Pancreas (tissue), 10 donors: ENCODE results near the gene XPO5. TPM values are rescaled to one million over a fixed set of nuclear protein-coding genes. Genes with fewer than 3 reads are reported as not detected.

Experiments used
- ATAC-seq, 4 donors: fragments of 200-7000 bp; cut with Tn5 transposase; one replicate each; pipeline versions ENCODE4 v1.8.0 to v1.9.1; 2020; ENCODE audit warnings: mild to moderate bottlenecking in 4 of 4, moderate library complexity in 4 of 4
- DNase-seq, 6 donors: peaks; one replicate each; pipeline ENCODE4 v3.0.0-alpha.2; 2020
- FAIRE-seq: peaks from 2 replicates; lab custom pipeline; 2012; peaks lifted over from hg19 to GRCh38; lab: Jason Lieb, UNC
- H3K27ac ChIP-seq, 4 donors: fragments of 200-600 bp; sonication (generic); 1 replicate in 3 of 4; 2 replicates in 1 of 4; pipeline versions ENCODE4 v1.5.0 to v1.8.0; 2020
- H3K27me3 ChIP-seq, 4 donors: fragments of 200-600 bp; one replicate each; pipeline ENCODE4 v1.8.0; 2021
- H3K36me3 ChIP-seq, 3 donors: fragments of 200-600 bp; sonication (generic) in 1 of 3; one replicate each; pipeline versions ENCODE4 v1.5.0 to v1.8.0; 2020 to 2021
- H3K4me1 ChIP-seq, 3 donors: fragments of 200-600 bp; one replicate each; pipeline ENCODE4 v1.8.0; 2021
- H3K4me3 ChIP-seq, 4 donors: fragments of 200-600 bp; sonication (generic) in 2 of 4; one replicate each; pipeline versions ENCODE4 v1.5.0 to v1.8.0; 2020 to 2021
- H3K9me3 ChIP-seq, 4 donors: fragments of 200-600 bp; one replicate each; pipeline ENCODE4 v1.8.0; 2021
- WGBS, 2 donors: extraction: QIAGEN DNeasy Blood & Tissue Kit; methylation state at CpG; one replicate each; pipeline ENCODE4 v1.1.7; 2013; 5-methylcytosine and 5-hydroxymethylcytosine counted together
- intact Hi-C, 3 donors: fragments of 100-400 bp; cut with DNase I; formaldehyde crosslinking; loops; one replicate each; pipeline versions ENCODE4 v1.11.1 to v1.14.2; 2022
- polyA plus RNA-seq, 2 donors: library from polyadenylated mRNA; stranded (reverse); fragments of 200-250 nt; gene quantifications; one replicate each; pipeline ENCODE4 v1.2.3, GENCODE V29; 2013
- total RNA-seq, 6 donors: library from RNA; stranded (reverse); fragmentation: NEBNext Ultra II Directional in 4 of 6; extraction: Animal tissue kit (Norgen Biotek cat#: 25700) in 4 of 6; gene quantifications; one replicate each; pipeline versions ENCODE4 v1.2.1 to v1.2.4, GENCODE V29; 2021 to 2023
- TF ChIP-seq, protein P1 (sequence below), 4 donors: fragments of 200-600 bp; sonication (generic) in 3 of 4; IDR thresholded peaks; one replicate each; pipeline versions ENCODE4 v1.5.0 to v1.8.0; 2021; ENCODE audit warnings: antibody characterized with exemption in 4 of 4
- donor health status: healthy with polysubstance abuse.
- donor health status: DM: no; HTN: no; CAD: no; lungs with moderate emphysema.
- donor health status: DM: no; HTN: no; CAD: no.
- donor health status: control.
- donor health status: control.
- donor health status: Bipolar disorder and iron deficiency.
- donor health status: DM: yes; HTN: yes; CAD: no.
- donor health status: DM: no; HTN: no; CAD: no.
- donor health status: DM: no; HTN: no; CAD: no.
- donor health status: DM: yes; HTN: yes; CAD: no.

Gene XPO5
- total and polyA plus RNA-seq, 8 donors, result 13.6 to 25.7 (median 20.6) TPM

DNA sequence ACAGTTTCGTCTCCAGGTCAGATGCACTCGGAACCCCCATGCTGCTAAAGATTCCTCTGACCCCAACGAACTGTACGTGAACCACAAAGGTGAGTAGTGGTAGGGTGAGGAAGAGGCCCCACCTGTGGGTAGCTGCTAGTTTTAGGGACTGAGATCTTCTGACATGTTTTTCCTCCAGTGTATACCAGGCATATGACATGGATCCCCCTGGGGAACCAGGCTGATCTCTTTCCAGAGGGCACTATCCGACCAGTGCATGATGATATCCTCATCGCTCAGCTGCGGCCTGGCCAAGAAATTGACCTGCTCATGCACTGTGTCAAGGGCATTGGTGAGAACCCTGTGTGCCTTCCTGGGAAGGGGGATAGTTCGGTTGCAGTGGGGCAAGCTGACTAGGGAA, 55.7 kb downstream of the XPO5 start:
- FAIRE-seq, result no peak
- TF ChIP-seq, protein P1, sequence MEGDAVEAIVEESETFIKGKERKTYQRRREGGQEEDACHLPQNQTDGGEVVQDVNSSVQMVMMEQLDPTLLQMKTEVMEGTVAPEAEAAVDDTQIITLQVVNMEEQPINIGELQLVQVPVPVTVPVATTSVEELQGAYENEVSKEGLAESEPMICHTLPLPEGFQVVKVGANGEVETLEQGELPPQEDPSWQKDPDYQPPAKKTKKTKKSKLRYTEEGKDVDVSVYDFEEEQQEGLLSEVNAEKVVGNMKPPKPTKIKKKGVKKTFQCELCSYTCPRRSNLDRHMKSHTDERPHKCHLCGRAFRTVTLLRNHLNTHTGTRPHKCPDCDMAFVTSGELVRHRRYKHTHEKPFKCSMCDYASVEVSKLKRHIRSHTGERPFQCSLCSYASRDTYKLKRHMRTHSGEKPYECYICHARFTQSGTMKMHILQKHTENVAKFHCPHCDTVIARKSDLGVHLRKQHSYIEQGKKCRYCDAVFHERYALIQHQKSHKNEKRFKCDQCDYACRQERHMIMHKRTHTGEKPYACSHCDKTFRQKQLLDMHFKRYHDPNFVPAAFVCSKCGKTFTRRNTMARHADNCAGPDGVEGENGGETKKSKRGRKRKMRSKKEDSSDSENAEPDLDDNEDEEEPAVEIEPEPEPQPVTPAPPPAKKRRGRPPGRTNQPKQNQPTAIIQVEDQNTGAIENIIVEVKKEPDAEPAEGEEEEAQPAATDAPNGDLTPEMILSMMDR (IDR thresholded peaks at IDR 0.05), result no peak
- ATAC-seq, result no peak
- H3K36me3 ChIP-seq, result peaks cover 0 to 57% (median 33%) of the 10 kb centered on the region in 3 donors
- WGBS, 2 donors, result 85 to 89% methylated on average over 8 of the region's 8 CpGs
- DNase-seq, result no peak
- H3K27me3 ChIP-seq, result no peaks in the 10 kb centered on the region
- H3K9me3 ChIP-seq, result no peaks in the 10 kb centered on the region
- H3K4me3 ChIP-seq, result no peak overlapping the region
- intact Hi-C loops, result no loop called here
- no peak overlapping the region for H3K27ac ChIP-seq
- H3K4me1 ChIP-seq, result peaks cover 15 to 23% (median 19%) of the 10 kb centered on the region in 3 donors

DNA sequence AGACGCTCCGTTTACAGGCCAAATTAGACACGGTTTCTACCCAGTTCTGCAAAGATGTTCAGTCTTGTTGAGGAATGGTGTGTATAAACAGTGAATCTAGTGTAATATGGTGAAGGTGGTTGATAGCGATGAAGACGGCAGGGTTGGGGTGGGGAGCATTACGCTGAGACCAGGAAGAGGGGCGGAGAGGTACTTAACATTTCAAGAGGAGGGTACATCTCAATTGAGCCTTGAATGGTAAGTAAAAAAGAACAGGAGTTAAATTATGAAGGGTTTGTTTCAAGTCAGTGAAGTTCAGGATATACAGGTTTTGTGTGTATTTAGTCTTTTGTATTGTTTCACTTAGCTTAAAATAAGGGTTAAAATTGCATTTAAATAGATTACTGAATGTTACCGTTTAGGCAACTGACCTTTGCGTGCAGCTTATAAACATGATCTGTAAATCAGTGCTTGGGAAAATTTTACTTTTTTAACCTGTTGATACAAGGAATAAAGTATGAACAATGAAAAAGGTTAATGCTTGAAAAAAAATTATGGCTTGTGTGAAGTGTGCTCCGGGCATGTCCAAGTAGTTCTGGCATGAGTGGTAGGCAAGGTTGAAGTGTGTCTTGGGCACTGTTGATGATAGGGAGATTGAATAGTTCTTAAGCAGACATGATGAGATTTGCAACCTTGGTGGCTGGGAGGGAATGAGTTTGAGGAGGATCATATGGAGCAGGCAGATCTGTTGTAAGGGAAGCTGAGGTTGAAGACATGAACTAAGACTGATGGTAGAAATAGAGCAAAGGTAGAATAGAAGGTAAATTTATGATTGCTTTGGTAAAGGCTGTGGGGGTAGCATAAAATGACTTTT, 58.1 kb downstream of the XPO5 start:
- no peaks in the 10 kb centered on the region for H3K9me3 ChIP-seq
- H3K27me3 ChIP-seq, result no peaks in the 10 kb centered on the region
- no peak for FAIRE-seq
- H3K4me1 ChIP-seq, result peaks cover 19 to 31% (median 24%) of the 10 kb centered on the region in 3 donors
- H3K36me3 ChIP-seq, result peaks cover 0 to 55% (median 42%) of the 10 kb centered on the region in 3 donors
- 2 to 3% methylated on average over 10 of the region's 10 CpGs for WGBS, 2 donors
- ATAC-seq, result no peak
- TF ChIP-seq, protein P1 (IDR thresholded peaks at IDR 0.05), result no peak
- peak overlapping the region; percentile 78 to 97 (median 86) for H3K4me3 ChIP-seq
- H3K27ac ChIP-seq, result no peak overlapping the region
- DNase-seq, result no peak
- intact Hi-C loops, result no loop called here

- H3K36me3 ChIP-seq, result peaks cover 0 to 55% (median 43%) of the 10 kb centered on the region in 3 donors
- no peaks in the 10 kb centered on the region for H3K9me3 ChIP-seq
- DNase-seq (peak; percentile 91 to 98 (median 97)), FAIRE-seq (peak; percentile 29), ATAC-seq (peak; percentile 94 to 98 (median 96))
- 0 to 1% methylated on average over 57 of the region's 57 CpGs for WGBS, 2 donors
- H3K27me3 ChIP-seq, result no peaks in the 10 kb centered on the region
- peaks cover 19 to 31% (median 24%) of the 10 kb centered on the region in 3 donors for H3K4me1 ChIP-seq
- H3K27ac ChIP-seq, result peak within 1 kb of the TSS; percentile 67 to 84 (median 72)
- TF ChIP-seq, protein P1 (IDR thresholded peaks at IDR 0.05), result no peak
- intact Hi-C loops, result no loop called here
- H3K4me3 ChIP-seq, result peak within 1 kb of the TSS; percentile 78 to 97 (median 86)
Measured at GRCh38 chr6:43516697-43517504, 58.9 kb downstream of the XPO5 start, which contains the start of the genes POLR1C and YIPF3. TSS of gene POLR1C (plus strand) at chr6:43517089. CDS start at chr6:43517110, 21 bp downstream. TSS of gene YIPF3 (minus strand) at chr6:43516926. CDS start at chr6:43516807, 119 bp downstream.

DNA sequence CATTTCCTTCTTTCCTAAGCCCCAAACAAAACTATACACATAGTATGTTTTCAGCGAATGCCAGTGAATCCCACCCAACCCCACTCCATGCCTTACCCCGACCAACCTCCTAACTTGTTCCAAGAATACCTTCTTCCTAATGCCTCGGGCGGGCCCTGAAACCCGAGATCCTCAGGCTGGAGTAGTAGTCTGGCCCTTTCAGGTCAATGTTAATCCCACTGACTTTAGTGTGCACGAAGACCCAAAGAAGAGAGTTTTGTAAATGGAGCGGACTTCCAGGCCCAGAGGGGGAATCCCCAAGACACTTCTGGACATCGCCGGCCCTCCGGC, 59.5 kb downstream of the XPO5 start:
- DNase-seq (no peak), ATAC-seq (no peak), FAIRE-seq (no peak)
- TF ChIP-seq, protein P1 (IDR thresholded peaks at IDR 0.05), result no peak
- peak overlapping the region; percentile 78 to 97 (median 86) for H3K4me3 ChIP-seq
- no peaks in the 10 kb centered on the region for H3K27me3 ChIP-seq
- H3K9me3 ChIP-seq, result no peaks in the 10 kb centered on the region
- intact Hi-C loops, result no loop called here
- peaks cover 0 to 55% (median 38%) of the 10 kb centered on the region in 3 donors for H3K36me3 ChIP-seq
- H3K4me1 ChIP-seq, result peaks cover 19 to 31% (median 24%) of the 10 kb centered on the region in 3 donors
- 1% methylated on average over 10 of the region's 10 CpGs for WGBS, 2 donors
- H3K27ac ChIP-seq, result peak overlapping the region; percentile 67 to 84 (median 72)
